Neural progenitor cell (in vitro differentiated cells): ENCODE results near the gene SIGLEC6.

Experiments used
- CTCF ChIP-seq: fragments of 200-600 bp; sonication (generic); IDR thresholded peaks from 2 replicates; pipeline ENCODE4 v1.5.1; 2017; ENCODE audit warnings: antibody characterized with exemption, mild to moderate bottlenecking
- EZH2 ChIP-seq: fragments of 200-600 bp; sonication (generic); IDR thresholded peaks from 2 replicates; pipeline ENCODE4 v1.6.1; 2017; ENCODE audit warnings: antibody characterized with exemption, mild to moderate bottlenecking, moderate library complexity
- EZH2phosphoT487 ChIP-seq: fragments of 200-600 bp; sonication (generic); IDR thresholded peaks from 2 replicates; pipeline ENCODE4 v1.6.1; 2017; ENCODE audit warnings: antibody characterized with exemption

- no peak for TF ChIP-seq EZH2phosphoT487
- TF ChIP-seq EZH2 = no peak
- TF ChIP-seq CTCF = no peak
Measured at GRCh38 chr19:51539821-51540366, 8.4 kb upstream of the SIGLEC6 start.
